Fibroblast of villous mesenchyme (primary cell): ENCODE results near the gene MAP2K3. TPM values are rescaled to one million over a fixed set of nuclear protein-coding genes. Genes with fewer than 3 reads are reported as not detected.
"Not testable (repeated sequence)": the region's sequence is repeated elsewhere in the genome, so short reads cannot be mapped to it uniquely, and the experiment has no call there.

Experiments
- DNase-seq: peaks from one replicate; pipeline ENCODE4 v3.0.0-alpha.2; 2010; ENCODE audit warnings: low read depth
- H3K4me3 ChIP-seq: 2 replicates; pipeline ENCODE4 v1.5.1; 2011; ENCODE audit warnings: low read depth, mild to moderate bottlenecking, low read length
- total RNA-seq: library from RNA; depleted of rRNA; stranded (reverse); fragments of >200 nt; gene quantifications from 2 replicates; pipeline ENCODE4 v1.2.3, GENCODE V29; 2012
- TF ChIP-seq, protein P1 (sequence below): IDR thresholded peaks from 2 replicates; pipeline ENCODE4 v1.5.1; 2012; ENCODE audit warnings: low read depth, mild to moderate bottlenecking, low read length; ENCODE audit not compliant: insufficient read depth

The MAP2K3 gene
- total RNA-seq, 1 donor, result 30.7 TPM

DNA sequence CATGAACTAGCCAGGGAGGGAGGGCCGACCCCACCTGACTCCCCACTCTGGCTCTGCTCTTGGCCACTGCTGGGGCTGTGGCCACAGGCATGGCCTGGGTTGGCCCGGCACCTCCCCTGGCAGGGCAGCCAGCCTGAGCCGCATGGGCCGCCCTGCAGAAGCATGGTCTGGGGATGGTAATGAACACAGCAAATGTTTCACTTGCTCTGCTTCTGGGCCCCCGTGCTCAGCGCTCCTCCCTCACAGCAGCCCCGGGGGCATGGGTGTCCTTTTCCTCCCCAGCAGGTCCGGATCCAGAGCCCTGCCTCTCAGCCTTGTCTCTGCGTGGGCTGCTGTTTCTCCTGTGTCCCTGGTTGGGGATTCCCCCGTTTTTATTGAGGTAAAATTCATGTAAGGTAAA, 60.7 kb downstream of the MAP2K3 start:
- no peak for DNase-seq
- TF ChIP-seq, protein P1, sequence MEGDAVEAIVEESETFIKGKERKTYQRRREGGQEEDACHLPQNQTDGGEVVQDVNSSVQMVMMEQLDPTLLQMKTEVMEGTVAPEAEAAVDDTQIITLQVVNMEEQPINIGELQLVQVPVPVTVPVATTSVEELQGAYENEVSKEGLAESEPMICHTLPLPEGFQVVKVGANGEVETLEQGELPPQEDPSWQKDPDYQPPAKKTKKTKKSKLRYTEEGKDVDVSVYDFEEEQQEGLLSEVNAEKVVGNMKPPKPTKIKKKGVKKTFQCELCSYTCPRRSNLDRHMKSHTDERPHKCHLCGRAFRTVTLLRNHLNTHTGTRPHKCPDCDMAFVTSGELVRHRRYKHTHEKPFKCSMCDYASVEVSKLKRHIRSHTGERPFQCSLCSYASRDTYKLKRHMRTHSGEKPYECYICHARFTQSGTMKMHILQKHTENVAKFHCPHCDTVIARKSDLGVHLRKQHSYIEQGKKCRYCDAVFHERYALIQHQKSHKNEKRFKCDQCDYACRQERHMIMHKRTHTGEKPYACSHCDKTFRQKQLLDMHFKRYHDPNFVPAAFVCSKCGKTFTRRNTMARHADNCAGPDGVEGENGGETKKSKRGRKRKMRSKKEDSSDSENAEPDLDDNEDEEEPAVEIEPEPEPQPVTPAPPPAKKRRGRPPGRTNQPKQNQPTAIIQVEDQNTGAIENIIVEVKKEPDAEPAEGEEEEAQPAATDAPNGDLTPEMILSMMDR, result no peak

DNA sequence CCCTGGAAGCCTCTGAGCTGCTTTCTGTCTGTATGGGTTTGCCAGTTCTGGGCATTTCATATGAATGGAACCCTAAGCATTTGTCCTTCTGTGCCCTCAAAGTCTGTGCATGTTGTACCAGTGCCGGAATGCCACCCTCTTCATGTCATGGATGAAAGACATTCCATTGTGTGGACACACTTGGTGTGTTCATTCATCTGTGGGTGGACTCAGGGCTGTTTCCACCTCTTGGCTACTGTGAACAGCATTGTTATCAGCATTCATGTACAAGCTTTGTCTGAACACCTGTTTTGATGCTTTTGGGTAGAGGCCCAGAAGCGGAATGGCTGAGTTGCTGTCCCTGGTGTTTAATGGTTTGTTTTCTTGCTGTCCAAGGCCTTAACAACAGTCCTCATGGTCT, 61.6 kb downstream of the MAP2K3 start:
- not testable (repeated sequence) for H3K4me3 ChIP-seq, DNase-seq

More for the DNA sequence above, 60.7 kb downstream of the MAP2K3 start:
- no peak overlapping the region for H3K4me3 ChIP-seq

DNA sequence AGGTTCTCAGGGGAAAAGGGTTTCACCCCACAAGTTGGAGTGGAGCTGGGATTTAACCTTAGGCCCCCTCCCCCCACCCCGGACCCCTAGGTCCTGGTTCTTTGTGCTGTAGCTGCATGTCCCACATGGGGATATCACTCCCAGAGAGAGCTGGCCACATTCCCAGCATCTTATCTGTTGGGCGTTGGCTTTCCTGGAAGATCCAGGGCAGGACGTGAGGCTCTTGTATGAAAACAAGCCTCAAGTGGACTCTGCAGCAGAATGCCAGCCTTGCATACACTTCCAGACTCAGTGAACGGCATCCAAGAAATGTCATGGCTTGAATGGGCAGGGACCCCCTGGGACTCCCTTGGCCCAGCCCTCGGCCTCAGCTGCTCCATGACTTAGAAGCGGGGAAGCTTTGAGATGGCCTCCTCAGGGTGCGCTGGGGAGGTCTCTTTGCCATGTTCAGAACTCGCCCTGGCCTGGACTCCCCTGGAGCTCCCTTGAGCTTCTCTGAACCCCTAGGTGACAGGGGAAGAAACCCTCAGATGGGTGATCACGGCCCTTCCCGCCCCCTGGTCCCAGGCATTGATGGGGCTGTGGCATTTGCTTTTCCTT, 62.2 kb downstream of the MAP2K3 start:
- not testable (repeated sequence) for DNase-seq

DNA sequence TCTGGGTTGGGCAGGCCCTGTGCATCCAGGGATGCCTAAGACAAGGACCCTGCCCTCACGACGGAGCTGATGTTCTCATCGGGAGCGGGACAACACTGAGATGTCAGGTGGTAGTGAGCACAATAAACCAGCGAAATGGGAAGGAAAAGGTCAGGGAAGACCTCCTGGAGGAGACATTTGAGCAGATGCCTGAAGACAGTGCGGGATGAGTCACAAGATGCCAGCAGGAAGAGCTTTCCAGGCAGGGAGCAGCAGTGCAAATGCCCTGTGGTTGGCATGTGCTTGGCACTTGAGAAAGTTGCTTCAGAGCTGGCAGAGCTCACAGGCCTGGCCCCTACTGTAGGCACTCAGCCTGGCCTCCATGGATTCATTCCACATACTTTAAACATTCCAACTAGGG, 63.1 kb downstream of the MAP2K3 start:
- H3K4me3 ChIP-seq, DNase-seq: not testable (repeated sequence)

More for the DNA sequence above, 62.2 kb downstream of the MAP2K3 start:
- H3K4me3 ChIP-seq, result not testable (repeated sequence)

DNA sequence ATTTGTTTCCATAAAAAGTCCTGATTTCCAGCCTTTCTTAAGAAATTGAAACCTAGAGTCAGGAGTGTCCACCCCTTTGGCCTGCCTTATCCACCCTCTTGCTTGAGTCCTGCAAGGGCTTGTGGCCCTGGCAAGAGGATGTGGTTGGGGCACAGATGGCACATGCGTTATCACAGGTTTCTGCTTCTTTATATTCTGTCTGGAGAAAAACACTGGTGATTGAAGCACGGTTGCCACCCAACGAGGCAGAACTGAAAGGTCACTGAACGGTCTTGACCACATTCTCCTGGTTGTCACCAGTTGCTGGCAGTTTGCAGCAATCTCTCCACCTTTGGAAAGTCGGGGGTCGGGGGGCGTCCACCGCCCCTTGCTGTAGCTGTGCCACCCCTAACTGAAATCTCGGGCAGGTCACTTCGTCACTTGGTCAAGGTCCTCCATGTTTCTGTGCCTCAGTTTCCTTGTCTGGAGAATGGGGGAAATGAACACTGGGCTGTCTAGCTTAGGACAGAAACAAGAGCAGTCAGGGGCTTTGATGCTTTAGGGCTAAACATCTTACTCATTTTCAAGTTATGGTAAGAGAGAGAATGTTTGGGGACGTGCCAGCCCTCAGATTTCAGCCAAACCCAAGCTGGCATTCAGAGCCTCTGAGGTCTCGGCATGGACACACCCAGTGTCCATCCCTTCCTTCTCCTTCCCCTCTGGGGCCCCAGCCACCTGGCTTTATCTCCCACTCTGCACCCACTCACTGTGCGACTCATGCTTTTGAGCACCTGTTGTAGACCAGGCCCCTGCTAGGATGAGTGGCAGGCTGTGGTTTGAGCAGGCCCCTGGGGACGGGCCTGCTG, 63.8 kb downstream of the MAP2K3 start:
- not testable (repeated sequence) for DNase-seq

DNA sequence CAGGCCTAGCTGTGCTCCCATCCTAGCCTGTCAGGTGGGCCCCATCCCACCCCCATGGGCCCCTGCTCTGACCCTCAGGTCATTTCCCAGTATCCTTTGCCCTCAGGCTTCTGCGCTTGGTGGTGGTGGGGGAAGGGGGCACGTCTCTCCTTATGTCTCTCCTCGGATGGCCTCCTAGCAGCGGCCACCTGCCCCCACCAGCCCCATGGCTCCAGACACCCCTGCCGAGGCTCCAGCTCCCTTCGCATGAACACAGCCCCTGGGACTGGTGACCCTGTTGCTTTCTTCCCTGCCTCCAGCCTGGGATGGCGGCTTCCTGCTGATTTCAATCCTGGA, 64.4 kb downstream of the MAP2K3 start:
- DNase-seq, H3K4me3 ChIP-seq: not testable (repeated sequence)

More for the DNA sequence above, 63.8 kb downstream of the MAP2K3 start:
- not testable (repeated sequence) for H3K4me3 ChIP-seq

DNA sequence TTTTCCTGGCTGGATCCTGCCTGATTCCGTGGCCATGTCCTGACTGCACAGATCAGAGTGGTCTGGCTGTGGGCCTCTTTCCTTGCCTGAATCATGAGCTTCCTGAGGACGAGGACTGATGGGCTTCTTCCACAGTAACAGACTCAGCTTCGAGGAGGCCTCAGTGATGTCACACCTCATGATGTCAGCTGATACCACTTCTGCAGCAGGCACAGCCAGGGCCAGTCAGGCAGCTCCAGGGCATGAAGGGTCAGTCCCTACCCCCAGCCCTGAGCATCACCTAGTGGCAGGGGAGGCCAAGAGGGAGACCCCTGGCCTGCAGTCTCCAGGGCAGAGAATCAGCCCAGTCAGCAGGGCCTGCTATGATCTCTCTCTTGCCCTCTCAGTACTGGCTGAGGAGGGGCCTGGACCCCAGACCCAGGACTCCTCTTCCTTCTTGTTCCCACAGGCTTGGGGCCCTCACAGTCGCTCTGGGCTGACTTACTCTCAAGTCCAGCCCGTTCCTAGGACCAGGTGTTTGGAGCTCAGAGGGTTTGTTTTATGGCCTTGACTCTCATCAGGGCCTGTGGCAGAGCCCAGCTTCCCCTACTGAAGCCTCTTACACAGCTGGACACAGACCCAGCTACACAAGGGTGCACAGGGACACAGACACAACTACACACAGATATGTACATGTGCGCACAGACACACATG, 65.0 kb downstream of the MAP2K3 start:
- not testable (repeated sequence) for DNase-seq, H3K4me3 ChIP-seq

DNA sequence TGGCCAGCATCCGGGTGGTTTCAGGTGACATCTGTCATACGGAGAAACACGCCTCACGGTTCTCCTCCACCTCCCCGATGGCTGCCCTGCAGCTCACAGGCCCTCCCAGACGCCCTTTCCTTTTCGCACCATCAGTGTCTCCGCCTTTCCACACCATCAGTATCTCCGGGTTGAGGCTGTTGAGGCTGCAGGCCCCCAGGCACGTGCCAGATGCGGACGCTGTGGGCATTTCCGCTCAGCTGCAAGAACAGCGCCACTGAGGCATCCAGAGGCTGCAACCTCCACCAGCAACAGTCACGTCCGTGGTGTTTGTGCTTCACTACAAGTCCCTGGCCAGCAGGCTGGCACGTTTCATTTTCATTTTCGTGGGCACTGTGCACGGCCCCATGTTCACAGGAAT, 66.0 kb downstream of the MAP2K3 start:
- not testable (repeated sequence) for H3K4me3 ChIP-seq, DNase-seq

DNA sequence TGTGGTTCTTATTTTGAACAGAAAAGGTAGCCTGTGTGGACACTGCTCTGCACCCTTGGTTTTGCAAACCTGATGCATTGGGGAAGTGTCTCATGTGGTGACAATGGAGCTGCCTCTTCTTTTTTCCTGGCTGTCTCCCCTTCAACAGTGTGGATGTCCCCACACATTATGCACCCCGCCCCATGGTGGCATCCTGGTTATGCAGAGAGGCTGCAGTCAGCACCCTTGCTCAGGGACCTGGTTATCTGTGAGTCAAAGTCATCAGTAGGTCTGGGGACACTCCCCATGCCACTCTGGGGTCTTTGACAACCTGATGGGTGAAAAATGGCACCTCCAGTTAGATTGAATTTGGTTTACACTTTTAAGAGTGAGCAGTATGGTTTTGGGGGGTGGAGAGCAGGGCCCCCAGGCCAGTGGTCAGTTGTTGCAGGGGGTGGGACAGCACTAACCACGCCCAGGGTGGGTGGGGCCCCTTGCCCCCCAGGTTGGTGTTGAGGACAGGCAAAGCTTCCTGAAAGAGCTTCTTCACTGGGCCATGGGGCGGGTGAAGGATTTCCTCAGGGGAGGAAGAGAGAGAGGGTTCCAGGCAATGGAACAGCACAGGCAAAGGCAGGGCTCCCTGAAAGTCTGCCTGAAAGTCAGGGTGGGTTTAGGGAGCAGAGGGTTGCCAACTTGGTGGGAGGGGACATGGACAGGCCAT, 67.0 kb downstream of the MAP2K3 start:
- H3K4me3 ChIP-seq, result no peak overlapping the region
- TF ChIP-seq, protein P1, result no peak
- DNase-seq, result no peak

DNA sequence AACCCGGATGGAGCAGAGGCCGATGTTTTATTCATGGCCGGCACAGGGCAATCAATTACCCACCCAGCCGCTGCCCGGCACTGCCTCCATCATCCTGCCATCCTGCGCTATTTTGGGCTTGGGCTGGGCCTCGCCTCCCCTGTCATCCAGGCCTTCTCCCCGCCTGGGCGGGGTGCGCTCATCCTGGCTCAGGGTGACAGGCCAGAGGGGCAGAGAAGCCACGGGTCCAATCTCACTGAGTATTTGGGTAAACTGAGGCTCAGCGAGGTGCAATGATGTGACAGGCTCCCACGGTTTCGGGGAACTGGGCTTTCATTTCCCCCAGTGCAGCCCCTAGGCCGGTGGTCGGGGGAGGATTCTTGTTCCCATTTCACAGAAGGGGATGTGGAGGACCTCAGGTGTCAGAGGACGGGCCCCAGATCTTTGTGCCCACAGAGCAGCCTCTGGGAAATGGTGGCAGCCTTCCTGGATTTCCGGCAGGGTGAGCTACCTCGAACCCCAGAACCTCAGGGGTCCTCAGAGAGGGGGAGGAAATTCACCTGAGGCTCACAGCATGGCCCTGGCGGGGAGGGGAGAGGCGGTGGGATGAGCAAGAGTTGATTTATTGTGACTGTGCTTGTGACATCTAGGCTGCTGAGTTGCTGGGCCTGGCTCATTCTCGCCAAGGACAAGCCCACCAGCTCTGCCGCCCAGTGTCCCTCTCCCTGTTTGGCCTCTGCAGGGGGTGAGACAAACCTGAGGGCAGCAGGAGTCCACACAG, 67.9 kb downstream of the MAP2K3 start:
- TF ChIP-seq, protein P1, result no peak
- no peak for DNase-seq
- no peak overlapping the region for H3K4me3 ChIP-seq
